IMR-90 (cell line): ENCODE results near the gene TTC16. TPM values are rescaled to one million over a fixed set of nuclear protein-coding genes. Genes with fewer than 3 reads are reported as not detected.

Source experiments
- ATAC-seq: fragments of 200-7000 bp; cut with Tn5 transposase; 2 replicates; pipeline ENCODE4 v1.9.1; 2020; ENCODE audit warnings: low read depth, mild to moderate bottlenecking, moderate library complexity
- BruUV-seq: library from RNA; stranded (reverse); fragments of 400-500 nt; replicated peaks from 2 replicates; lab custom pipeline; 2021; lab: Mats Ljungman, UMichigan
- CTCF ChIA-PET: fragments of 300-600 bp; formaldehyde crosslinking; extraction: SDS; loops from one replicate; lab custom pipeline; 2021; ENCODE audit warnings: antibody characterized with exemption; lab: Yijun Ruan, JAX
- POLR2A ChIA-PET: fragments of 300-600 bp; sonication (Branson Sonifier 250); formaldehyde crosslinking; loops from one replicate; lab custom pipeline; 2022; ENCODE audit warnings: antibody characterized with exemption; ENCODE audit not compliant: unreplicated experiment; lab: Charles Lee
- DNase-seq: peaks from one replicate; pipeline ENCODE4 v3.0.0; 2013
- H2AFZ ChIP-seq: replicated peaks from 2 replicates; pipeline ENCODE3; 2013; ENCODE audit warnings: low read length, mild to moderate bottlenecking; ENCODE audit not compliant: poor library complexity
- H2AK5ac ChIP-seq: 2 replicates; pipeline ENCODE4 v1.6.1; 2013; ENCODE audit warnings: low read depth, low read length, inconsistent platforms
- H2AK9ac ChIP-seq: replicated peaks from 2 replicates; pipeline ENCODE3; 2013; ENCODE audit warnings: mild to moderate bottlenecking, low read depth, low read length, moderate library complexity; ENCODE audit not compliant: poor library complexity
- H2BK120ac ChIP-seq: 2 replicates; pipeline ENCODE4 v1.6.1; 2013; ENCODE audit warnings: low read depth, low read length, inconsistent platforms
- H2BK15ac ChIP-seq: 3 replicates; pipeline ENCODE4 v1.6.1; 2013; ENCODE audit warnings: low read depth, low read length, inconsistent platforms
- H2BK20ac ChIP-seq: 2 replicates; pipeline ENCODE4 v1.6.1; 2013; ENCODE audit warnings: low read depth, mild to moderate bottlenecking, inconsistent platforms, low read length, moderate library complexity
- H2BK5ac ChIP-seq: 2 replicates; pipeline ENCODE4 v1.6.1; 2013; ENCODE audit warnings: mild to moderate bottlenecking, low read depth, low read length, inconsistent platforms; ENCODE audit not compliant: poor library complexity, severe bottlenecking
- H3K14ac ChIP-seq: replicated peaks from 2 replicates; pipeline ENCODE4 v1.6.1; 2013; ENCODE audit warnings: low read depth, low read length, inconsistent platforms
- H3K18ac ChIP-seq: 2 replicates; pipeline ENCODE4 v1.6.1; 2013; ENCODE audit warnings: low read depth, low read length, control low read depth
- H3K23ac ChIP-seq: 2 replicates; pipeline ENCODE4 v1.6.1; 2013; ENCODE audit warnings: low read depth, low read length, inconsistent platforms
- H3K27ac ChIP-seq: 2 replicates; pipeline ENCODE4 v1.5.1; 2013; ENCODE audit warnings: mild to moderate bottlenecking, control low read depth, low read length; ENCODE audit not compliant: insufficient read depth
- H3K27me3 ChIP-seq: 2 replicates; pipeline ENCODE4 v1.6.1; 2013; ENCODE audit warnings: low read length; ENCODE audit not compliant: control insufficient read depth, insufficient read depth
- H3K36me3 ChIP-seq: 2 replicates; pipeline ENCODE4 v1.6.1; 2013; ENCODE audit warnings: low read length, mixed read lengths; ENCODE audit not compliant: control insufficient read depth, insufficient read depth
- H3K4ac ChIP-seq: 2 replicates; pipeline ENCODE4 v1.6.1; 2013; ENCODE audit warnings: low read depth, low read length, inconsistent platforms
- H3K4me1 ChIP-seq: 2 replicates; pipeline ENCODE4 v1.6.1; 2013; ENCODE audit warnings: low read length, mixed read lengths; ENCODE audit not compliant: control insufficient read depth, insufficient read depth
- H3K4me2 ChIP-seq: 2 replicates; pipeline ENCODE4 v1.6.1; 2013; ENCODE audit warnings: low read depth, mild to moderate bottlenecking, control low read depth, low read length, moderate library complexity
- H3K4me3 ChIP-seq: 2 replicates; pipeline ENCODE4 v1.5.1; 2013; ENCODE audit warnings: low read depth, mild to moderate bottlenecking, control low read depth, low read length, moderate library complexity; ENCODE audit not compliant: insufficient read depth
- H3K56ac ChIP-seq: 2 replicates; pipeline ENCODE4 v1.6.1; 2013; ENCODE audit warnings: low read length, inconsistent platforms; ENCODE audit not compliant: insufficient read depth; ENCODE audit errors: extremely low read depth
- H3K79me1 ChIP-seq, 2 experiments: 2 replicates each; pipeline ENCODE4 v1.6.1; 2013; ENCODE audit warnings: low read length in 2 of 2, inconsistent platforms in 1 of 2, low read depth in 1 of 2
- H3K9ac ChIP-seq: 2 replicates; pipeline ENCODE4 v1.6.1; 2013; ENCODE audit warnings: low read depth, low read length, control low read depth
- H3K9me1 ChIP-seq: 2 replicates; pipeline ENCODE4 v1.6.1; 2013; ENCODE audit warnings: low read length, inconsistent platforms; ENCODE audit not compliant: insufficient read depth
- H3K9me3 ChIP-seq: 2 replicates; pipeline ENCODE4 v1.6.1; 2013; ENCODE audit warnings: low read length; ENCODE audit not compliant: control insufficient read depth, insufficient read depth
- H4K20me1 ChIP-seq: 2 replicates; pipeline ENCODE4 v1.6.1; 2013; ENCODE audit warnings: low read length, inconsistent platforms; ENCODE audit not compliant: insufficient read depth
- H4K5ac ChIP-seq: 2 replicates; pipeline ENCODE4 v1.6.1; 2013; ENCODE audit warnings: mild to moderate bottlenecking, low read depth, low read length, control low read depth
- H4K8ac ChIP-seq, 2 experiments: 2 replicates each; pipeline ENCODE4 v1.6.1; 2013; ENCODE audit warnings: low read depth in 2 of 2, low read length in 2 of 2, control low read depth in 1 of 2, inconsistent platforms in 1 of 2
- H4K91ac ChIP-seq: 2 replicates; pipeline ENCODE4 v1.6.1; 2013; ENCODE audit warnings: low read depth, low read length, inconsistent platforms; ENCODE audit not compliant: insufficient read depth
- BHLHE40 ChIP-seq: fragments of 150-350 bp; IDR thresholded peaks from 2 replicates; pipeline ENCODE4 v1.6.1; 2016; ENCODE audit warnings: mild to moderate bottlenecking, low read depth, low read length
- CEBPB ChIP-seq: IDR thresholded peaks from 2 replicates; pipeline ENCODE4 v1.6.1; 2012; ENCODE audit warnings: low read depth, low read length, improper control_type of control experiment
- CHD1 ChIP-seq: IDR thresholded peaks from 2 replicates; pipeline ENCODE4 v1.6.1; 2012; ENCODE audit warnings: low read depth, low read length, improper control_type of control experiment
- FOS ChIP-seq: fragments of 150-350 bp; IDR thresholded peaks from 2 replicates; pipeline ENCODE4 v1.6.1; 2016; ENCODE audit warnings: low read depth, low read length
- MAFK ChIP-seq: IDR thresholded peaks from 2 replicates; pipeline ENCODE4 v1.6.1; 2012; ENCODE audit warnings: low read depth, low read length, improper control_type of control experiment
- MAZ ChIP-seq: IDR thresholded peaks from 2 replicates; pipeline ENCODE4 v1.6.1; 2012; ENCODE audit warnings: low read depth, mild to moderate bottlenecking, low read length, improper control_type of control experiment, moderate library complexity, borderline replicate concordance
- MXI1 ChIP-seq: IDR thresholded peaks from 2 replicates; pipeline ENCODE4 v1.6.1; 2012; ENCODE audit warnings: low read depth, mild to moderate bottlenecking, low read length, moderate library complexity, borderline replicate concordance
- NFE2L2 ChIP-seq: fragments of 150-350 bp; IDR thresholded peaks from 2 replicates; pipeline ENCODE4 v1.6.1; 2016; ENCODE audit warnings: low read depth, mild to moderate bottlenecking, low read length
- POLR2A ChIP-seq: IDR thresholded peaks from 2 replicates; pipeline ENCODE4 v1.6.1; 2012; ENCODE audit warnings: mild to moderate bottlenecking, low read depth, low read length
- RAD21 ChIP-seq: IDR thresholded peaks from 2 replicates; pipeline ENCODE4 v1.6.1; 2012; ENCODE audit warnings: low read length, improper control_type of control experiment
- RCOR1 ChIP-seq: IDR thresholded peaks from 2 replicates; pipeline ENCODE4 v1.6.1; 2012; ENCODE audit warnings: mild to moderate bottlenecking, low read length, improper control_type of control experiment; ENCODE audit not compliant: insufficient replicate concordance
- RFX5 ChIP-seq: IDR thresholded peaks from 2 replicates; pipeline ENCODE4 v1.8.0; 2012; ENCODE audit warnings: low read depth, mild to moderate bottlenecking, low read length, moderate library complexity
- SMC3 ChIP-seq: fragments of 150-350 bp; IDR thresholded peaks from 2 replicates; pipeline ENCODE4 v1.6.1; 2016; ENCODE audit warnings: low read depth, mild to moderate bottlenecking, antibody characterized with exemption, low read length, moderate library complexity
- USF2 ChIP-seq: fragments of 150-350 bp; IDR thresholded peaks from 2 replicates; pipeline ENCODE4 v1.6.1; 2017; ENCODE audit warnings: mild to moderate bottlenecking, antibody characterized with exemption, low read length, low read depth
- WGBS, 2 experiments: methylation state at CpG; one replicate each; pipeline versions ENCODE4 v1.1.5 to v1.1.7; 2013; ENCODE audit warnings: missing lambda C conversion rate in 2 of 2; ENCODE audit not compliant: insufficient read length in 1 of 2; ENCODE audit errors: extremely low coverage in 2 of 2; 5-methylcytosine and 5-hydroxymethylcytosine counted together
- dilution Hi-C: fragments of 300-500 bp; cut with HindIII; formaldehyde crosslinking; loops from one replicate; pipeline ENCODE4 v1.14.3; 2018; ENCODE audit warnings: low sequenced_read_pairs; ENCODE audit not compliant: unreplicated experiment
- in situ Hi-C: fragments of 300-500 bp; cut with MboI; formaldehyde crosslinking; loops from 3 replicates; pipeline ENCODE4 v1.14.3; 2019; ENCODE audit warnings: low sequenced_read_pairs, inconsistent platforms, mixed read lengths
- intact Hi-C: fragments of 100-400 bp; cut with micrococcal nuclease; formaldehyde crosslinking; loops from 2 replicates; pipeline ENCODE4 v1.10.0; 2022
- polyA plus RNA-seq, 3 experiments: library from polyadenylated mRNA; depleted of rRNA; stranded (reverse); fragments of >200 nt; gene quantifications; 2 replicates each; pipeline ENCODE4 v1.2.3, GENCODE V29; 2012; ENCODE audit warnings: low replicate concordance in 1 of 3
- total RNA-seq: library from RNA; depleted of rRNA; stranded (reverse); fragments of >200 nt; gene quantifications from 2 replicates; pipeline ENCODE4 v1.2.3, GENCODE V29; 2012
- TF ChIP-seq, protein P1 (sequence below): fragments of 150-350 bp; IDR thresholded peaks from 2 replicates; pipeline ENCODE4 v1.6.1; 2016; ENCODE audit warnings: low read depth, mild to moderate bottlenecking, low read length, moderate library complexity, borderline replicate concordance
- TF ChIP-seq, protein P2 (sequence below): conservative IDR thresholded peaks from 2 replicates; pipeline ENCODE4 v1.5.1; 2012; ENCODE audit warnings: mild to moderate bottlenecking, low read depth, low read length, improper control_type of control experiment

TTC16 gene
- total and polyA plus RNA-seq, 2 of the 4 experiments (the other 2 are of a cell fraction), result 0.02 TPM; not detected in 1

GRCh38 chr9:127773981-127774380 lies 58.1 kb downstream of the TTC16 start:
- no peak overlapping the region for H3K56ac ChIP-seq
- H4K8ac ChIP-seq, result no peak overlapping the region
- DNase-seq (no peak), ATAC-seq (no peak)
- H3K9me3 ChIP-seq, result no peaks in the 10 kb centered on the region
- no peak overlapping the region for H2BK5ac ChIP-seq
- H3K23ac ChIP-seq, result no peak overlapping the region
- H3K79me1 ChIP-seq, result no peaks in the 10 kb centered on the region
- no peak overlapping the region for H4K91ac ChIP-seq
- no peak overlapping the region for H2AK5ac ChIP-seq
- no peaks in the 10 kb centered on the region for H3K36me3 ChIP-seq
- H2AK9ac ChIP-seq, result peak overlapping the region; percentile 42
- ChIA-PET POLR2A (no interaction called here), CTCF (no interaction called here)
- no peak overlapping the region for H2BK15ac ChIP-seq
- WGBS, 2 experiments, result 83% methylated on average over 2 of the region's 10 CpGs; no CpG with 5 or more reads in 1 of the 2 experiments
- no peak overlapping the region for H3K14ac ChIP-seq
- dilution Hi-C loops (no loop called here), in situ Hi-C loops (no loop called here), intact Hi-C loops (no loop called here)
- no peaks in the 10 kb centered on the region; the same call in 1 of the 2 replicates for H3K4me1 ChIP-seq
- H3K4me2 ChIP-seq, result no peak overlapping the region
- H3K4me3 ChIP-seq, result no peak overlapping the region
- H3K4ac ChIP-seq, result no peak overlapping the region
- no TSS peak for BruUV-seq
- peaks cover 11% of the 10 kb centered on the region for H3K27me3 ChIP-seq
- no peak overlapping the region for H3K27ac ChIP-seq
- H3K9me1 ChIP-seq, result no peaks in the 10 kb centered on the region; the same call in 1 of the 2 replicates
- H2AFZ ChIP-seq, result no peak overlapping the region
- no peaks in the 10 kb centered on the region for H4K20me1 ChIP-seq
- H2BK120ac ChIP-seq, result no peak overlapping the region
- no peak overlapping the region for H3K9ac ChIP-seq
- H4K5ac ChIP-seq, result no peak overlapping the region
- H2BK20ac ChIP-seq, result no peak overlapping the region
- H3K18ac ChIP-seq, result no peak overlapping the region
- TF ChIP-seq CHD1, result no peak
- TF ChIP-seq USF2, result no peak
- no peak for TF ChIP-seq POLR2A
- no peak for TF ChIP-seq FOS
- TF ChIP-seq NFE2L2, result no peak
- TF ChIP-seq, protein P1, sequence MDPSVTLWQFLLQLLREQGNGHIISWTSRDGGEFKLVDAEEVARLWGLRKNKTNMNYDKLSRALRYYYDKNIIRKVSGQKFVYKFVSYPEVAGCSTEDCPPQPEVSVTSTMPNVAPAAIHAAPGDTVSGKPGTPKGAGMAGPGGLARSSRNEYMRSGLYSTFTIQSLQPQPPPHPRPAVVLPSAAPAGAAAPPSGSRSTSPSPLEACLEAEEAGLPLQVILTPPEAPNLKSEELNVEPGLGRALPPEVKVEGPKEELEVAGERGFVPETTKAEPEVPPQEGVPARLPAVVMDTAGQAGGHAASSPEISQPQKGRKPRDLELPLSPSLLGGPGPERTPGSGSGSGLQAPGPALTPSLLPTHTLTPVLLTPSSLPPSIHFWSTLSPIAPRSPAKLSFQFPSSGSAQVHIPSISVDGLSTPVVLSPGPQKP, result no peak
- TF ChIP-seq RAD21, result no peak
- TF ChIP-seq BHLHE40, result no peak
- no peak for TF ChIP-seq MXI1
- TF ChIP-seq RCOR1, result no peak
- TF ChIP-seq SMC3, result no peak
- no peak for TF ChIP-seq CEBPB
- TF ChIP-seq, protein P2, sequence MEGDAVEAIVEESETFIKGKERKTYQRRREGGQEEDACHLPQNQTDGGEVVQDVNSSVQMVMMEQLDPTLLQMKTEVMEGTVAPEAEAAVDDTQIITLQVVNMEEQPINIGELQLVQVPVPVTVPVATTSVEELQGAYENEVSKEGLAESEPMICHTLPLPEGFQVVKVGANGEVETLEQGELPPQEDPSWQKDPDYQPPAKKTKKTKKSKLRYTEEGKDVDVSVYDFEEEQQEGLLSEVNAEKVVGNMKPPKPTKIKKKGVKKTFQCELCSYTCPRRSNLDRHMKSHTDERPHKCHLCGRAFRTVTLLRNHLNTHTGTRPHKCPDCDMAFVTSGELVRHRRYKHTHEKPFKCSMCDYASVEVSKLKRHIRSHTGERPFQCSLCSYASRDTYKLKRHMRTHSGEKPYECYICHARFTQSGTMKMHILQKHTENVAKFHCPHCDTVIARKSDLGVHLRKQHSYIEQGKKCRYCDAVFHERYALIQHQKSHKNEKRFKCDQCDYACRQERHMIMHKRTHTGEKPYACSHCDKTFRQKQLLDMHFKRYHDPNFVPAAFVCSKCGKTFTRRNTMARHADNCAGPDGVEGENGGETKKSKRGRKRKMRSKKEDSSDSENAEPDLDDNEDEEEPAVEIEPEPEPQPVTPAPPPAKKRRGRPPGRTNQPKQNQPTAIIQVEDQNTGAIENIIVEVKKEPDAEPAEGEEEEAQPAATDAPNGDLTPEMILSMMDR, result no peak
- no peak for TF ChIP-seq MAFK
- no peak for TF ChIP-seq MAZ
- no peak for TF ChIP-seq RFX5
